Measurements from ENCODE around the gene GRID2. TPM values are rescaled to one million over a fixed set of nuclear protein-coding genes. Genes with fewer than 3 reads are reported as not detected.
A peak's percentile ranks its signal among the peaks of the same experiment; 100 is the strongest.

The GRID2 gene
- total and polyA plus RNA-seq, 2 experiments from 2014 or later, result 0.12 TPM; not detected in 1

DNA sequence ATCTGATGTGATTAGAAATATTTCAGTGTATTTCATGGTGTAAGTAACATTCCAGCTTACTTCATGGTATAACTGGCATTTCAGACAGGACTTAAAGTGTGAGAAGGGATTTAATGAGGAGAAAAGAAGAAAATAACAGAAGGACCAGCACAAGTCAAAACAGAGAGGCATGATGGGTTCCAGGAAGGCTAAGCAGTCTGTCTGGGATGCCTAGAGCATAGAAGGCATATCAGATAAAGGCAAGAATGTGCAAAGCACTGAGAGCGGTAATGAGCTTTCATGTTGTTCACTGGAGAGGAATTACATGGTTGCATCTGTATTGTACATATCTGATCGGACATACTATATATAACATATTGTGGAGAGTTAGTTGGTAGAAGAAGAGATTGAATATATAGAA is 54.2 kb downstream of the GRID2 start:
- peak in 1 of 2 donors; percentile 4 for DNase-seq (ENCODE audit: low read depth in 1 of 2, low spot score in 1 of 2)
- H3K9me3 ChIP-seq (ENCODE audit: low read depth), result no peaks in the 10 kb centered on the region
- H3K27me3 ChIP-seq, result no peaks in the 10 kb centered on the region
- H3K36me3 ChIP-seq, result no peaks in the 10 kb centered on the region
- TF ChIP-seq, protein P1, sequence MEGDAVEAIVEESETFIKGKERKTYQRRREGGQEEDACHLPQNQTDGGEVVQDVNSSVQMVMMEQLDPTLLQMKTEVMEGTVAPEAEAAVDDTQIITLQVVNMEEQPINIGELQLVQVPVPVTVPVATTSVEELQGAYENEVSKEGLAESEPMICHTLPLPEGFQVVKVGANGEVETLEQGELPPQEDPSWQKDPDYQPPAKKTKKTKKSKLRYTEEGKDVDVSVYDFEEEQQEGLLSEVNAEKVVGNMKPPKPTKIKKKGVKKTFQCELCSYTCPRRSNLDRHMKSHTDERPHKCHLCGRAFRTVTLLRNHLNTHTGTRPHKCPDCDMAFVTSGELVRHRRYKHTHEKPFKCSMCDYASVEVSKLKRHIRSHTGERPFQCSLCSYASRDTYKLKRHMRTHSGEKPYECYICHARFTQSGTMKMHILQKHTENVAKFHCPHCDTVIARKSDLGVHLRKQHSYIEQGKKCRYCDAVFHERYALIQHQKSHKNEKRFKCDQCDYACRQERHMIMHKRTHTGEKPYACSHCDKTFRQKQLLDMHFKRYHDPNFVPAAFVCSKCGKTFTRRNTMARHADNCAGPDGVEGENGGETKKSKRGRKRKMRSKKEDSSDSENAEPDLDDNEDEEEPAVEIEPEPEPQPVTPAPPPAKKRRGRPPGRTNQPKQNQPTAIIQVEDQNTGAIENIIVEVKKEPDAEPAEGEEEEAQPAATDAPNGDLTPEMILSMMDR (IDR thresholded peaks at IDR 0.05; ENCODE audit: low read depth, low read length), result no peak
- H3K27ac ChIP-seq, result no peak overlapping the region
- H3K4me1 ChIP-seq (ENCODE audit: low read depth), result no peaks in the 10 kb centered on the region
- H3K4me3 ChIP-seq, result no peak overlapping the region

DNA sequence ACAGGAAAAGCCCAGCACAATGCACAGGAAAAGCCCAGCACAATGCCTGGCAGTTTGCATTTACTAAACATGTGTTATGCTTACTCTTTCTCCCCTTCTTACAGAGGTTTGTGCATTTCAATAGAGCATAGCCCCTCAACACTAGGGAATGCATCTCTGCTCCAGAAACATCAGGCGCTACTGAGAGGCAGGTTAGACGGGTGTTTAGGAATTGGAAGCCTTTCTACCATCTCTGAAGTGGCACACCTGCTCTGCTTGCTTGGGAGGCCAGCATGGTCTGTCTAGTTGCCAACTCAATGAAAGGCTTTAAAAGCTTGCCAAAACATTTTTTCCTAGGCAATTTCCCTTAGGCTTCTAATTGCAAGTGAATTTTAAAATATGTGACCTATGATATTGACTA is 55.7 kb downstream of the GRID2 start:
- H3K27me3 ChIP-seq, result no peaks in the 10 kb centered on the region
- no peak overlapping the region for H3K4me3 ChIP-seq
- no peaks in the 10 kb centered on the region for H3K4me1 ChIP-seq (ENCODE audit: low read depth)
- TF ChIP-seq, protein P1 (IDR thresholded peaks at IDR 0.05; ENCODE audit: low read depth, low read length), result no peak
- no peaks in the 10 kb centered on the region for H3K36me3 ChIP-seq
- no peak overlapping the region for H3K27ac ChIP-seq
- DNase-seq (ENCODE audit: low read depth in 1 of 2, low spot score in 1 of 2), result no peak
- no peaks in the 10 kb centered on the region for H3K9me3 ChIP-seq (ENCODE audit: low read depth)

DNA sequence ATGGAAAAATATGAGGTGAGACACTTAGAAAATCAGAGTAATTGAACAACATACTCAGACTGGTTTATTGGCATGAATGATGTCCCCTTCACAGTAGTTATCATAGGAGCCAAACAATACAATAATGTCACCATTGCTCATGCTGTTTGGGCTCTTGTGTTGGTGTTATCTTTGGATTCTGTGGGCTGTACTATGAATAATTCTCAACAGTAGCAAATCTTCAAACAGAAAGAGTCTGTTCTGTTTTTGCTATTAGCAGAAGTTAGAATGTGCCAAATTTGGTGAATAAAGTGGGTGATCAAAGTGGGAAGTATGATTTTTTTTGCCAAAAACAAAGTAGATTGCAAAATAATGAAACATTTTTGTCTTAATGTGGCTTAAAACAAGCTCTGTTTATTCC is 58.3 kb downstream of the GRID2 start:
- Histone ChIP-seq H3K27me3 (no peaks in the 10 kb centered on the region), H3K9me3 (ENCODE audit: low read depth) (no peaks in the 10 kb centered on the region), H3K36me3 (no peaks in the 10 kb centered on the region), H3K27ac (no peak overlapping the region), H3K4me3 (no peak overlapping the region), H3K4me1 (ENCODE audit: low read depth) (no peaks in the 10 kb centered on the region)
- TF ChIP-seq, protein P1 (IDR thresholded peaks at IDR 0.05; ENCODE audit: low read depth, low read length), result no peak
- no peak for DNase-seq (ENCODE audit: low read depth in 1 of 2, low spot score in 1 of 2)

DNA sequence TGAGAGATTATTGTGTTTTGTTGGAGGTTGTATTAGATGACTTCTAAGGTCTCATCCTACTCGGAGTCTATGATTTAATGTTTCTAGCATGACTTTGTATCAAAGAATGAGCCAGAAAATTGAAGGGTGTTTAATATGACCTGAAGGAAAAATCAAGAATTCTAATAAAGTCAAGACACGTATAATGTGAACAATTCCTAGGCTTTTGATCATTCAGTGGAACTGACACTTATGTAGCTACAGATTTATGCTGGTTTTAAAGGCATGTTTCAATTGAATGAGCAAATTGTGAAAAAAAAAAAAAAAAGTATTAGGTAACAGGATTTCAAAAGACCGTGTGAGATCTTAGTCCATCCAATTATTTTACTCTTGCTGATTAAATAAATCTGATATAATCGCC is 64.9 kb downstream of the GRID2 start:
- TF ChIP-seq, protein P1 (IDR thresholded peaks at IDR 0.05; ENCODE audit: low read depth, low read length), result no peak
- no peaks in the 10 kb centered on the region for H3K9me3 ChIP-seq (ENCODE audit: low read depth)
- H3K4me1 ChIP-seq (ENCODE audit: low read depth), result no peaks in the 10 kb centered on the region
- no peak for DNase-seq (ENCODE audit: low read depth in 1 of 2, low spot score in 1 of 2)
- H3K27me3 ChIP-seq, result no peaks in the 10 kb centered on the region
- no peak overlapping the region for H3K27ac ChIP-seq
- H3K4me3 ChIP-seq, result no peak overlapping the region
- H3K36me3 ChIP-seq, result no peaks in the 10 kb centered on the region

DNA sequence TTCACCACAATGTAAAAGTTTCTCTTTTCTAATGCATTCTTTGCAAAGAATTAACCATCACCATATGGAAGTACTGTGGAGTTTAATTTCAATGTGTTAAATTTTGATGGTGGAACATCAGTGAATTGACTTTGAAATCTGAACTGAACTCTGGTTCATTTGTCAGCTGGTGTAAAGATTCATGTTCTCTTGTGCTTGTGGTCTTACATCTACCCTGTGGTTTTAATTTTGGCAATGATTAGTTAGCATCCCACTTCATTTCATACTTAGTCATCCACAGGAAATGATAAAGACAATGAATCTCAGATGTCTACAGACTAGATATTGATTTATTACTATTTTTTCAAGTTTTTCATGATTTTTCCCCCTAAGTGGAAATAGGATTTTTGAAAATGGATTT is 77.8 kb downstream of the GRID2 start:
- H3K9me3 ChIP-seq (ENCODE audit: low read depth), result no peaks in the 10 kb centered on the region
- no peak overlapping the region for H3K27ac ChIP-seq
- H3K36me3 ChIP-seq, result no peaks in the 10 kb centered on the region
- H3K27me3 ChIP-seq, result no peaks in the 10 kb centered on the region
- no peaks in the 10 kb centered on the region for H3K4me1 ChIP-seq (ENCODE audit: low read depth)
- peak in 1 of 2 donors; percentile 34 for DNase-seq (ENCODE audit: low read depth in 1 of 2, low spot score in 1 of 2)
- H3K4me3 ChIP-seq, result no peak overlapping the region
- TF ChIP-seq, protein P1 (IDR thresholded peaks at IDR 0.05; ENCODE audit: low read depth, low read length), result no peak

DNA sequence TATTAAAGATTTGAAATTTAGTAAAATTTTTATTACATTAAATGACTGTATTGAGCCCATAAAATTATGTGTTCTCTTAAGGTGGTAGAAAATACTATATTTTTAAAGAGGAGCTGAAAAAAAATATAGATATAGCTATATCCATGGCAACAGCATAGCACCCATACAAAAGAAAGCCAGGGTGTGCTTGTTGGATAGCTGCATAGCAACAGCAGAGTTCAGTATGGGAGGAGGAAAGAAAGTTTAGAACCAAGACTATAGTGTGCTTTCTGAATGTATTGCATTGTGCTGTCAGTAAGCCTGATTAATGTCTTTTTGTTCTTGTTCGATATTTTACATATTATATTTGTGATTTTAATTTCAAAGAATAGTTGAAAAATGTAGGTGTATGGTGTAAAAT is 78.4 kb downstream of the GRID2 start:
- Histone ChIP-seq H3K4me1 (ENCODE audit: low read depth) (no peaks in the 10 kb centered on the region), H3K36me3 (no peaks in the 10 kb centered on the region)
- peak in 1 of 2 donors; percentile 3 for DNase-seq (ENCODE audit: low read depth in 1 of 2, low spot score in 1 of 2)

More for the DNA sequence above, 78.4 kb downstream of the GRID2 start:
- Histone ChIP-seq H3K27ac (no peak overlapping the region), H3K27me3 (no peaks in the 10 kb centered on the region), H3K9me3 (ENCODE audit: low read depth) (no peaks in the 10 kb centered on the region), H3K4me3 (no peak overlapping the region)
- TF ChIP-seq, protein P1 (IDR thresholded peaks at IDR 0.05; ENCODE audit: low read depth, low read length), result no peak

Data from cardiac muscle cell (in vitro differentiated cells and primary cell).